Ascending aorta (tissue), 2 donors: ENCODE data around the gene CCNB2. TPM values are rescaled to one million over a fixed set of nuclear protein-coding genes. Genes with fewer than 3 reads are reported as not detected.

Experiments used
- DNase-seq, 2 donors: peaks; one replicate each; pipeline ENCODE4 v3.0.0-alpha.2; 2019; ENCODE audit warnings: low spot score in 2 of 2
- H3K27ac ChIP-seq, 2 donors: fragments of 200-600 bp; sonication (generic); one replicate each; pipeline ENCODE4 v1.5.1; 2016 to 2017; ENCODE audit warnings: mild to moderate bottlenecking in 1 of 2
- H3K27me3 ChIP-seq: fragments of 200-600 bp; sonication (generic); one replicate; pipeline ENCODE4 v1.5.1; 2017
- H3K36me3 ChIP-seq, 2 donors: fragments of 200-600 bp; sonication (generic); one replicate each; pipeline ENCODE4 v1.5.1; 2016
- H3K4me1 ChIP-seq, 2 donors: fragments of 200-600 bp; sonication (generic); one replicate each; pipeline ENCODE4 v1.5.1; 2016 to 2017; ENCODE audit warnings: mild to moderate bottlenecking in 1 of 2
- H3K4me3 ChIP-seq, 2 donors: fragments of 200-600 bp; sonication (generic); one replicate each; pipeline ENCODE4 v1.5.1; 2016 to 2017; ENCODE audit warnings: mild to moderate bottlenecking in 1 of 2
- H3K9me3 ChIP-seq, 2 donors: fragments of 200-600 bp; sonication (generic); one replicate each; pipeline ENCODE4 v1.5.1; 2016
- CTCF ChIP-seq, 3 experiments: fragments of 200-600 bp in 2 of 3; fragments of 450-650 bp in 1 of 3; sonication (generic) in 2 of 3; IDR thresholded peaks; one replicate each; pipeline ENCODE4 v1.5.1; 2016 to 2019; ENCODE audit warnings: antibody characterized with exemption in 3 of 3, mild to moderate bottlenecking in 1 of 3, moderate library complexity in 1 of 3
- intact Hi-C: fragments of 100-400 bp; cut with DNase I; formaldehyde crosslinking; loops from one replicate; pipeline ENCODE4 v1.15.1; 2023
- total RNA-seq: library from RNA; depleted of rRNA; stranded (reverse); fragments of >200 nt; gene quantifications from one replicate; pipeline ENCODE4 v1.1.0, GENCODE V29; 2016

The CCNB2 gene
- not detected for total RNA-seq

GRCh38 chr15:59104912-59105732, at the start of gene CCNB2:
CCNB2 (plus strand) TSS chr15:59105146; CDS start chr15:59105269, 123 bp downstream.
- H3K4me1 ChIP-seq: peaks cover 0 to 3% of the 10 kb centered on the region in 2 donors
- no peaks in the 10 kb centered on the region for H3K9me3 ChIP-seq
- peak; percentile 51 to 91 for DNase-seq
- no peaks in the 10 kb centered on the region for H3K36me3 ChIP-seq
- H3K4me3 ChIP-seq: peak within 1 kb of the TSS; percentile 64 to 71
- intact Hi-C loops: loop anchor here (10.0 kb wide), 2 partner anchors 120 to 390 kb away; partner anchors contain the start of gene RNF111
- no peak within 1 kb of the TSS for H3K27ac ChIP-seq
- TF ChIP-seq CTCF (IDR thresholded peaks at IDR 0.05): no peak
- H3K27me3 ChIP-seq: no peaks in the 10 kb centered on the region

GRCh38 chr15:59059076-59059597, 45.8 kb upstream of the CCNB2 start:
- intact Hi-C loops: no loop called here
- H3K9me3 ChIP-seq: no peaks in the 10 kb centered on the region
- no peak for TF ChIP-seq CTCF (IDR thresholded peaks at IDR 0.05)
- H3K36me3 ChIP-seq: peaks cover 36 to 80% of the 10 kb centered on the region in 2 donors
- H3K4me3 ChIP-seq: no peak overlapping the region
- no peak for DNase-seq
- H3K4me1 ChIP-seq: no peaks in the 10 kb centered on the region
- H3K27me3 ChIP-seq: no peaks in the 10 kb centered on the region
- H3K27ac ChIP-seq: no peak overlapping the region

- no peak overlapping the region for H3K27ac ChIP-seq
- TF ChIP-seq CTCF (IDR thresholded peaks at IDR 0.05): no peak
- peaks cover 39 to 82% of the 10 kb centered on the region in 2 donors for H3K36me3 ChIP-seq
- intact Hi-C loops: no loop called here
- no peaks in the 10 kb centered on the region for H3K4me1 ChIP-seq
- no peaks in the 10 kb centered on the region for H3K27me3 ChIP-seq
- DNase-seq: no peak
- no peaks in the 10 kb centered on the region for H3K9me3 ChIP-seq
- H3K4me3 ChIP-seq: no peak overlapping the region
These were observed 44.6 kb upstream of the CCNB2 start for GRCh38 chr15:59060348-59060747.

- peaks cover 47 to 87% of the 10 kb centered on the region in 2 donors for H3K36me3 ChIP-seq
- H3K9me3 ChIP-seq: no peaks in the 10 kb centered on the region
- H3K4me1 ChIP-seq: no peaks in the 10 kb centered on the region
- H3K27me3 ChIP-seq: no peaks in the 10 kb centered on the region
- DNase-seq: no peak
- TF ChIP-seq CTCF (IDR thresholded peaks at IDR 0.05): no peak
- no peak overlapping the region for H3K27ac ChIP-seq
- intact Hi-C loops: no loop called here
- no peak overlapping the region for H3K4me3 ChIP-seq
These were observed 41.9 kb upstream of the CCNB2 start for GRCh38 chr15:59063042-59063441.

- Histone ChIP-seq H3K27me3 (no peaks in the 10 kb centered on the region), H3K4me3 (no peak overlapping the region), H3K36me3 (peaks cover 43 to 71% of the 10 kb centered on the region in 2 donors), H3K27ac (no peak overlapping the region), H3K9me3 (no peaks in the 10 kb centered on the region), H3K4me1 (no peaks in the 10 kb centered on the region)
- intact Hi-C loops: no loop called here
- no peak for DNase-seq
- TF ChIP-seq CTCF (IDR thresholded peaks at IDR 0.05): no peak
These were observed 35.5 kb upstream of the CCNB2 start for GRCh38 chr15:59069430-59069829.
